GM12878 (cell line): ENCODE results near the gene AIP. TPM values are rescaled to one million over a fixed set of nuclear protein-coding genes. Genes with fewer than 3 reads are reported as not detected.

Experiments
- BMI1 ChIP-seq: fragments of 450-650 bp; IDR thresholded peaks from 2 replicates; pipeline ENCODE4 v1.6.1; 2016; ENCODE audit warnings: mild to moderate bottlenecking, moderate library complexity, borderline replicate concordance
- CBFB ChIP-seq: IDR thresholded peaks from 2 replicates; pipeline ENCODE4 v1.6.1; 2016; ENCODE audit warnings: antibody characterized with exemption, low read depth
- CHD2 ChIP-seq: IDR thresholded peaks from 2 replicates; pipeline ENCODE4 v1.6.1; 2011; ENCODE audit warnings: low read depth, low read length, improper control_type of control experiment, borderline replicate concordance
- IKZF1 ChIP-seq: fragments of 450-650 bp; conservative IDR thresholded peaks from 2 replicates; pipeline ENCODE4 v1.6.1; 2017; ENCODE audit warnings: antibody characterized with exemption, mild to moderate bottlenecking
- MXI1 ChIP-seq: fragments of 150-350 bp; IDR thresholded peaks from 2 replicates; pipeline ENCODE4 v1.6.1; 2011; ENCODE audit warnings: low read depth, mild to moderate bottlenecking, inconsistent platforms, low read length, improper control_type of control experiment
- MYB ChIP-seq: fragments of 150-350 bp; IDR thresholded peaks from 2 replicates; pipeline ENCODE4 v1.6.1; 2014; ENCODE audit warnings: mild to moderate bottlenecking, low read depth, low read length, borderline replicate concordance
- NFYB ChIP-seq: IDR thresholded peaks from 2 replicates; pipeline ENCODE4 v1.6.1; 2011; ENCODE audit warnings: low read depth, mild to moderate bottlenecking, low read length, improper control_type of control experiment, moderate library complexity; ENCODE audit not compliant: insufficient read depth
- PAX8 ChIP-seq: fragments of 450-650 bp; IDR thresholded peaks from 2 replicates; pipeline ENCODE4 v1.6.1; 2017; ENCODE audit warnings: mild to moderate bottlenecking, moderate library complexity
- POLR2A ChIP-seq: IDR thresholded peaks from 2 replicates; pipeline ENCODE4 v1.6.1; 2011; ENCODE audit warnings: low read depth, mild to moderate bottlenecking, low read length
- POLR2AphosphoS5 ChIP-seq: IDR thresholded peaks from 2 replicates; pipeline ENCODE4 v1.6.1; 2011; ENCODE audit warnings: mild to moderate bottlenecking, low read length, inconsistent platforms
- SIN3A ChIP-seq: IDR thresholded peaks from 2 replicates; pipeline ENCODE4 v1.6.1; 2012; ENCODE audit warnings: low read depth, low read length, improper control_type of control experiment
- SMARCA5 ChIP-seq: fragments of 450-650 bp; IDR thresholded peaks from 2 replicates; pipeline ENCODE4 v1.6.1; 2017; ENCODE audit warnings: mild to moderate bottlenecking
- SREBF1 ChIP-seq: IDR thresholded peaks from 2 replicates; pipeline ENCODE4 v1.6.1; 2012; ENCODE audit warnings: mild to moderate bottlenecking, low read length
- STAT1 ChIP-seq: fragments of 450-650 bp; conservative IDR thresholded peaks from 2 replicates; pipeline ENCODE4 v1.6.1; 2014; ENCODE audit warnings: antibody characterized with exemption, mild to moderate bottlenecking
- TCF12 ChIP-seq: IDR thresholded peaks from 2 replicates; pipeline ENCODE4 v1.6.1; 2011; ENCODE audit warnings: low read depth, mild to moderate bottlenecking, low read length
- polyA plus RNA-seq, 11 experiments: library from polyadenylated mRNA; depleted of rRNA in 4 of 11; unstranded in 6 of 11; stranded (reverse) in 5 of 11; fragments of >200 nt; fragmentation: Nextera tagmentation in 4 of 11; fragmentation: Illumina TruSeq in 1 of 11; extraction: Ambion mirVana in 4 of 11; extraction: Trizol in 1 of 11; gene quantifications; 1 replicate in 1 of 11; 2 replicates in 10 of 11; pipeline versions ENCODE4 v1.2.1 to v1.2.3, GENCODE V29; 2011 to 2016; ENCODE audit warnings: inconsistent platforms in 2 of 11, missing spikeins in 2 of 11, low read depth in 1 of 11
- total RNA-seq, 4 experiments: library from RNA; depleted of rRNA in 3 of 4; stranded (reverse); fragments of >200 nt in 3 of 4; fragmentation: Illumina TruSeq in 1 of 4; extraction: Trizol in 1 of 4; gene quantifications; 2 replicates each; pipeline versions ENCODE4 v1.2.1 to v1.2.3, GENCODE V29; 2013 to 2021
- TF ChIP-seq, protein P1 (sequence below): IDR thresholded peaks from 2 replicates; pipeline ENCODE4 v1.6.1; 2011; ENCODE audit warnings: borderline replicate concordance, low read depth, mild to moderate bottlenecking, moderate library complexity, low read length; ENCODE audit not compliant: insufficient read depth, poor library complexity, severe bottlenecking

Gene AIP
- total and polyA plus RNA-seq, 10 of the 15 experiments (the other 5 are each of a cell fraction or from before 2014, with no cell fraction given), result 12.6 to 164 (median 104) TPM

DNA sequence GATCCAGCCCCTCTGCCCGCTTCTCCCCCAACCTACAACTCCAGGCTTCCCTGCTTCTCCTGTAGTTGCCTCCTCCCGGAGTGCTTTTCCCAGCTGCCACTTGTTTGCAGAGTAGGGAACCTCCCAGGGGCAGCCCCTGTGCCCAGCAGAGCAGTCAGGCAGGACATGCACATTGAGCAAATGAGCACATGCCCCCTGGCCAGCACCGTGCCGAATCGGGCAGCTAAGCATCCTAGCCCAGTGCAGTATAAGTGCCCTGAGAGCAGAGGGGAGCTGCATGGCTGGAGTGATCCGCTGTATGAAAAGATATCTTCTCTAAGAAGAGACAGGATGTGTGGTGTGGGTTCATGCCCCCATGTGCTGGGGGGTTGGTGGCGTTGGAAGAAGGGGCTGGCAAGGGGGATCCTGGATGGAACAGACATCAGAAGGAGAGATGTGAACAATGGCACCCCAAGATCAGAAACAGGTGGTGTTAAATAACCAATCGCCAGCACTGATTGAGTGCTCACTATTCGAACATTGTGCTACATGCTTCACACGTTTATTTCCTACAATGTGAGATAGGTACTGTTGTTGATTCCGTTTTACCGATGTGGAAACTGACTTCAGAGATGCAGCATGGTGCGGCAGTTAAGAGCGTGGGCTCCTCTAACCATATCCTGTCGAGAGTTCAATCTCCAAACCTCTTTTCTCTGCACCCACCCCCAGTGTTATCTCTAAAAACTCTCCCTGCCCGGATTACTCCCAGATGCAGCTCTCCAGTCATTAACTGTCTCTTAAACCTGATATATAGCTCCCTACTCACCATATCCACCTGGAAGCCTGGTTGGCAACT, 1.2 kb downstream of the AIP start (continued):
- TF ChIP-seq MXI1 (peak; percentile 52), BMI1 (no peak), CHD2 (no peak), POLR2AphosphoS5 (0 out of 2 replicates have a peak, but pooled peaks have one; percentile 11), TCF12 (0 out of 2 replicates have a peak, but pooled peaks have one; percentile 49), NFYB (no peak), MYB (peak; percentile 28; the same call in 1 of the 2 replicates), IKZF1 (no peak), STAT1 (no peak), PAX8 (no peak), SIN3A (no peak), POLR2A (peak; percentile 34), SREBF1 (no peak), SMARCA5 (no peak), CBFB (peak; percentile 9; the same call in 1 of the 2 replicates)
- TF ChIP-seq, protein P1, sequence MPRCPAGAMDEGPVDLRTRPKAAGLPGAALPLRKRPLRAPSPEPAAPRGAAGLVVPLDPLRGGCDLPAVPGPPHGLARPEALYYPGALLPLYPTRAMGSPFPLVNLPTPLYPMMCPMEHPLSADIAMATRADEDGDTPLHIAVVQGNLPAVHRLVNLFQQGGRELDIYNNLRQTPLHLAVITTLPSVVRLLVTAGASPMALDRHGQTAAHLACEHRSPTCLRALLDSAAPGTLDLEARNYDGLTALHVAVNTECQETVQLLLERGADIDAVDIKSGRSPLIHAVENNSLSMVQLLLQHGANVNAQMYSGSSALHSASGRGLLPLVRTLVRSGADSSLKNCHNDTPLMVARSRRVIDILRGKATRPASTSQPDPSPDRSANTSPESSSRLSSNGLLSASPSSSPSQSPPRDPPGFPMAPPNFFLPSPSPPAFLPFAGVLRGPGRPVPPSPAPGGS, result no peak
